Measurements from ENCODE around the gene KRTAP9-8. TPM values are rescaled to one million over a fixed set of nuclear protein-coding genes. Genes with fewer than 3 reads are reported as not detected.

KRTAP9-8 gene
- total RNA-seq, 1 donor from 2014 or later = not detected

- H3K4me1 ChIP-seq = no peaks in the 10 kb centered on the region
- no peak for TF ChIP-seq CTCF (IDR thresholded peaks at IDR 0.05; ENCODE audit: borderline replicate concordance)
- no peak overlapping the region for H3K27ac ChIP-seq (replicated peaks)
- intact Hi-C loops (cut with micrococcal nuclease) = no loop called here
- DNase-seq = no peak
- peaks cover 5% of the 10 kb centered on the region for H3K9me3 ChIP-seq (replicated peaks)
- peaks cover 64% of the 10 kb centered on the region for H3K27me3 ChIP-seq (ENCODE audit: low read depth)
- no peaks in the 10 kb centered on the region for H3K36me3 ChIP-seq
- H3K4me3 ChIP-seq = no peak overlapping the region
Measured at GRCh38 chr17:41284546-41284945, 46.7 kb downstream of the KRTAP9-8 start.

- no peak for TF ChIP-seq CTCF (IDR thresholded peaks at IDR 0.05; ENCODE audit: borderline replicate concordance)
- Histone ChIP-seq H3K4me3 (no peak overlapping the region), H3K27me3 (ENCODE audit: low read depth) (peaks cover 73% of the 10 kb centered on the region), H3K36me3 (no peaks in the 10 kb centered on the region), H3K9me3 (replicated peaks) (no peaks in the 10 kb centered on the region), H3K27ac (replicated peaks) (no peak overlapping the region), H3K4me1 (no peaks in the 10 kb centered on the region)
- no peak for DNase-seq
- intact Hi-C loops (cut with micrococcal nuclease) = no loop called here
Measured at GRCh38 chr17:41287050-41287449, 49.3 kb downstream of the KRTAP9-8 start.

Other genes starting within 250 kb of the KRTAP9-8 start
- not detected for gene KRTAP3-3, start 243.8 kb upstream of the KRTAP9-8 start, total RNA-seq
- not detected for gene KRTAP3-2, start 238.1 kb upstream of the KRTAP9-8 start, total RNA-seq
- not detected for gene KRTAP3-1, start 228.9 kb upstream of the KRTAP9-8 start, total RNA-seq
- gene KRTAP1-5, start 210.8 kb upstream of the KRTAP9-8 start, total RNA-seq = not detected
- gene KRTAP1-4, start 207.8 kb upstream of the KRTAP9-8 start, total RNA-seq = not detected
- not detected for gene KRTAP1-3, start 203.1 kb upstream of the KRTAP9-8 start, total RNA-seq
- not detected for gene KRTAP1-1, start 196.5 kb upstream of the KRTAP9-8 start, total RNA-seq
- gene KRTAP2-1, start 190.7 kb upstream of the KRTAP9-8 start, total RNA-seq = not detected
- not detected for gene KRTAP2-2, start 182.8 kb upstream of the KRTAP9-8 start, total RNA-seq
- gene KRTAP2-3, start 177.9 kb upstream of the KRTAP9-8 start, total RNA-seq = not detected
- not detected for gene KRTAP2-4, start 172.1 kb upstream of the KRTAP9-8 start, total RNA-seq
- gene KRTAP4-7, start 153.8 kb upstream of the KRTAP9-8 start, total RNA-seq = not detected
- gene KRTAP4-8, start 139.9 kb upstream of the KRTAP9-8 start, total RNA-seq = not detected
- not detected for gene KRTAP4-16, start 135.8 kb upstream of the KRTAP9-8 start, total RNA-seq
- not detected for gene KRTAP4-9, start 132.6 kb upstream of the KRTAP9-8 start, total RNA-seq
- not detected for gene KRTAP4-11, start 119.6 kb upstream of the KRTAP9-8 start, total RNA-seq
- gene KRTAP4-12, start 113.8 kb upstream of the KRTAP9-8 start, total RNA-seq = not detected
- not detected for gene KRTAP4-6, start 97.5 kb upstream of the KRTAP9-8 start, total RNA-seq
- gene KRTAP4-5, start 88.2 kb upstream of the KRTAP9-8 start, total RNA-seq = not detected
- not detected for gene KRTAP4-4, start 77.3 kb upstream of the KRTAP9-8 start, total RNA-seq
- not detected for gene KRTAP4-3, start 69.8 kb upstream of the KRTAP9-8 start, total RNA-seq
- gene KRTAP4-2, start 59.8 kb upstream of the KRTAP9-8 start, total RNA-seq = not detected
- gene KRTAP4-1, start 53.1 kb upstream of the KRTAP9-8 start, total RNA-seq = not detected
- gene KRTAP9-1, start 48.1 kb upstream of the KRTAP9-8 start, total RNA-seq = not detected
- gene KRTAP9-2, start 11.4 kb upstream of the KRTAP9-8 start, total RNA-seq = not detected
- gene KRTAP9-3, start 5.5 kb upstream of the KRTAP9-8 start, total RNA-seq = not detected
- gene KRTAP9-4, start 11.7 kb downstream of the KRTAP9-8 start, total RNA-seq = not detected
- not detected for gene KRTAP9-9, start 17.4 kb downstream of the KRTAP9-8 start, total RNA-seq
- not detected for gene KRTAP9-6, start 27.4 kb downstream of the KRTAP9-8 start, total RNA-seq
- gene KRTAP9-7, start 37.7 kb downstream of the KRTAP9-8 start, total RNA-seq = not detected
- gene KRTAP29-1, start 64.9 kb downstream of the KRTAP9-8 start, total RNA-seq = not detected
- not detected for gene KRTAP16-1, start 71.3 kb downstream of the KRTAP9-8 start, total RNA-seq
- gene KRTAP17-1, start 77.7 kb downstream of the KRTAP9-8 start, total RNA-seq = not detected
- gene KRT33A, start 112.8 kb downstream of the KRTAP9-8 start, total RNA-seq = not detected
- not detected for gene KRT33B, start 131.8 kb downstream of the KRTAP9-8 start, total RNA-seq
- gene KRT34, start 144.3 kb downstream of the KRTAP9-8 start, total RNA-seq = not detected
- not detected for gene KRT31, start 159.6 kb downstream of the KRTAP9-8 start, total RNA-seq
- gene KRT37, start 186.6 kb downstream of the KRTAP9-8 start, total RNA-seq = not detected
- not detected for gene KRT38, start 203.0 kb downstream of the KRTAP9-8 start, total RNA-seq
- 0.22 TPM for gene KRT32, start 229.4 kb downstream of the KRTAP9-8 start, total RNA-seq
- gene KRT35, start 243.2 kb downstream of the KRTAP9-8 start, total RNA-seq = not detected